ENCODE data around the gene C22orf39.

C22orf39 gene

GRCh38 chr22:19429950-19430889 lies 17.3 kb downstream of the C22orf39 start:
- no peak for DNase-seq

DNA sequence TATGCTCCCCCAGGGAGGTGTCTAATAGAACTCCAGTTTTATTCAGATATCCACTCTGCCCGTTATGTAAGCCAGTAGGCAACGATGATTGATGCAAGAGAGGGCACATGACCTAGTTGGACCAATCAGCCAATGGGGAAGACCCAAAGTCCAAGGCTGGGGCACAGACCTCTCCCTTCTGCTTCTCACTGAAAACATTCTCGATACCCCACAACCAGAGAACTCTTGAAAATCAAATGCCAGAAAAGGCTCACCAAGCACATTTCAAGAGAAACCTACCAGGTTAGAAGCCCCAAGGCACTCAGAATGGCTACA lies 23.4 kb downstream of the C22orf39 start:
- no peak for DNase-seq

DNA sequence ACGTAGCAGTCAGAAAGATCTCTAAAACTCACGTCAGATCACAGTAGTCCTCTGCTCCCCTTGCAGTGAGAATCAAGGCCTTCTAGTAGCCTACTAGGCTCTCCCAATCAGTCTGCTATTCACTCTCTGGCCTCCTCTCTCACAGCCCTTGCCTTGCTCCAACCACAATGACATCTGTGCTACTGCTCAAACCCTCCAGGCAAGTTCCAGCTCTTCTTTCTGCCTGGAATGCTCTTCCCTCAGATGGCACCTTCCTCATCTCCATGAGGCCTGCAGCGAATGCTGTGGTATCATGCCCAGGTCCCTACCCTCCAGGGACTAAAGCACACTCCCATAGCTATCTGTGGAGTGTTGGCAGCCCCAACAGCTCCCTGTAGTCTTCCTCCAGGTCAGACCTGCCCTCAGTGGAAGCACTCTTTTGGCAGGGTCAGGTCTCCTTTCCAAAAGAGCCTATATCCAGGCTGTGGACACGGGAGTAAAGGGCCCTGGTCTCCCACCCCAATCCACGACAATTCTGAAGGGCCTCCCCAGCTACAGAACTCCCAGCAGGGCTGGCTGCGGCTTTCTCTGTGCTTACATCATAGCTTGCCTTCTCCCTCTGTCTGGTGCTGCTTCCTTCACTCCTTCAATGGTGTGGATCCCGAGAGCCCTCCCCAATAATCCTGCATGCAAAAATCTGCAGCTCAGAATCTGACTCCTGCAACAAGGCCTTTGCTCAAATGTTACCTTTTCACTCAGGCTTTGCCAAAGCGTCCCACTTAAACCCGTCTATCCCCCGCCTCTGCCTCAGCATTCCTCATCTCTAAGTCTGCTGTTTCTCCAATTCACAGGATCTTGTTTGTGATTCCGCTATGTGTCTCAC lies 24.8 kb downstream of the C22orf39 start:
- no peak for DNase-seq

DNA sequence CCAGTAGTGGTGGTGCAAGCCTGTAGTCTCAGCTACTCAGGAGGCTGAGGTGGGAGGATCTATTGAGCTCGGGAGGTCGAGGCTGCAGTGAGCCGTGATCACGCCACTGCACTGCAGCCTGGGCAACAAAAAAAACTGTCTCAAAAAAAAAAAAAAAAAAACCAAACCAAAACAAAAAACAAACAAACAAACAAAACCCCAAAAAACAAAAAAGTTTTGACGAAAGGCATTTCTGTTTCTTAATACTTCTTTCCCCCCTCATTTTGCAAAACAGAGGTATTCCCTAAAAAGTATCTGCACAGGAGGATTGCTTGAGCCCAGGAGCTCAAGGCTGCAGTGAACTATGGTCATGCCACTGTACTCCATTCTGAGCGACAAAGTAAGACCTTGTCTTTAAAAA lies 27.2 kb downstream of the C22orf39 start:
- DNase-seq = no peak

- no peak for DNase-seq
These were observed 27.9 kb downstream of the C22orf39 start for GRCh38 chr22:19419464-19420178.

GRCh38 chr22:19419086-19419463 lies 28.4 kb downstream of the C22orf39 start:
- no peak for DNase-seq

GRCh38 chr22:19412923-19413322 lies 34.6 kb downstream of the C22orf39 start:
- no peak for DNase-seq

- no peak for DNase-seq
These were observed 35.0 kb downstream of the C22orf39 start for GRCh38 chr22:19412478-19412877.

- no peak for DNase-seq
These were observed 35.8 kb downstream of the C22orf39 start for GRCh38 chr22:19411690-19412045.

- DNase-seq = no peak
These were observed 36.4 kb downstream of the C22orf39 start for GRCh38 chr22:19410941-19411689.

DNA sequence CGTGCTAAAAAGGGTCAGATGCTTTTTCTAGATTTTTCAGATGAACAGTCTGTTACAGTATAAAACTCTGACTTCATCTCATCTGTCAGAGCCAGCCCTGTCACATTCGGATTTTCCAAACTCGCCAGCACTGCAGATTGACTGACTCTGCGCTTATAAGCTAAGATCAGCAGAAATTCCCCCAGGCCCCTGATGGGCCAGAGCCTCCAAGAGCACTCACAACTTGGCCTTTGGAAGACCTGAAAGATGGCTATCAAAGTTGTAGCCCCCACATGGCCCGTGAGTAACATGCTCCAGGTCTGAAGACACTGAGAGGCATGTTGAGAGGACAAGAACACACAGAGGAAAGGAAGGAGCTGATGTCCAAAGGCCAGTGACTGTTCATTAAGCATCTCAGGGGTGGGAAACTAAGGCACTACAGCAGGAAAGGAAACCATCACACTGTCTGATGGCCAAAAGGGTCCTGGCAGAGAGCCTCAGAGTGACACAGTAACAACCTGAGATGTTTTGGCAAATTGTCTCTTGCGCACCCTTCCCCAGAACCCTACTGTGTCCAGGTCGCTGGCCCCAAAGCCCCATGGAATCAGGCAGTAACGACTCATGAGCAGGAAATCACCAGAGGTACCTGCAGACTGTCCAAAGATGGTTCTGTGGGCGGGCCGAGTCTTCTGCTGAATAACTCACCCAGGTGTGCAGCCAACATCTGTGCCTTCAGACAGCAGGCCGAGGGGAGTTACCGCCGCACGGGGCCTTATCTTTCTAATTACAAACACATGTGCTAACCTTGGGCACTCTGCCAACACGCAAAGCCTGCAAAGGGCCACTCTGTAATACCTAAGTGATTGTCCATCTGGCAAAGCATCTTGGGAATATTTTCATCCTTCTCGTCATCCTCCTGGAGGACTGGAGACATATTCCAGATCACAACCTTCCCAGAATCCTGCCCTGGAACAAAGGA lies 39.6 kb downstream of the C22orf39 start:
- no peak for DNase-seq

GRCh38 chr22:19406846-19407245 lies 40.7 kb downstream of the C22orf39 start:
- no peak for DNase-seq

DNA sequence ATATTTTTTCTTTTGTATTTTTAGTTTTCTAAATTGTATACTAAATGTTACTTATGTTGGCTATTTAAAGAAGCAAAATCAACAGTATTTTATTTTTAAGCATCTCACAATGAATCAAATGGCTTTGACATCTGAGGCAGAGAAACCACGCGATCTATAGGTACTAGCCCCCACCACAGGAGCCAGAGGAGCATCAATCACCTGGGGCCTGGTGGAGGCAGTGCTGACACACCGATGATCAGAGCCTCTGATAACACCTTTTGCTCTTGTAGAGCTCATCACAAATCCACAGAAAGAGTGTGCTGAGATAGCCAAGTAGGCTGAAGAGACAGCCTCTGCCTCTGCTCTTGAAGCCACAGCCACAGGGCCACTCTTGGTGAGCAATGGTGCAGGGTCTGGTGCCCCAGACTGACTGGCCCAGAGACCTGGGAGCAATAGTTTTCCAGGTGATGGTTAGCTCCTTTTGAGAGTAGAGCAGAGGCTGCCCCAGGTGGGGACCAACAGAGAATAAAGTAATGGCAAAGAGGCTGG lies 41.2 kb downstream of the C22orf39 start:
- DNase-seq = no peak

DNA sequence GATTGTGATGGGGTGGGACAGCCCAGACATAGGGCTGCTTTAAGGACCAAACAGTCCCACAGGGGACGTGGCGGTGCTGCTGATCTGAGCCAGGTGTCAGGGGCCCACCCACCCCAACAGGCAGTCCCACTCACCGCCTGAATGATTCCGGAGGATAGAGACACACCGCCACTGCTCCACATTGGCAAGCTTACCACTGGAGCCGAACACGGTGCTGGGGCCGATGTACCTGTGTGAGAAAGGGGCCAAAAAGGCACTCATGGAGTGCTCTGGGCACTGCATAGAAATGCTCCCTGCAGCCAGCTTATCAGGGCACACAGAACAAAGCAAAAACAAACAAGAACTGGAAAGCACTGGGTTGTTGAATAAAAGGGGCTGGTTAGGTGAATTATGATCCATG lies 41.9 kb downstream of the C22orf39 start:
- no peak for DNase-seq

GRCh38 chr22:19405133-19405532 lies 42.4 kb downstream of the C22orf39 start:
- DNase-seq = no peak

GRCh38 chr22:19404676-19405075 lies 42.8 kb downstream of the C22orf39 start:
- no peak for DNase-seq

DNA sequence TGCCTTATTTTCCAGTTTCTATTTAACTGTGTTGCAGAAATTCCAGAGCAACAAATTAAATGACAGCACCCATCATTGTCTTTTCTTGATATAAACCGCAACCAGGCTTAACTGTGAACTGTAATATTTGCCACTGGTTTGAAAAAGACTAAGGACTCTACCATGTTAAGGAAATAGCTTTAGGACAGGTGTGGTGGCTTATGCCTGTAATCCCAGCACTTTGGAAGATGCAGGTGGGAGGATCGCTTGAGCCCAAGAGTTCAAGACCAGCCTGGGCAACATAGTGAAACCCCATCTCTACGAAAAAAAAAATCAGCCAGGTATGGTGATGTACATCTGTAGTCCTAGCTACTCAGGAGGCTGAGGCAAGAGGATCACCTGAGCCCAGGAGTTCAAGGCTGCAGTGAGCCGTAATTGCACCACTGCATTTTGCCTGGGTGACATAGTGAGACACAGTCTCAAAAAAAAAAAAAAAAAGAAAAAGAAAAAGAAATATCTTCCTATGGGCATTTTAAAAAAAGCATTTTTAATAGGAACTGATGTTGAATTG lies 44.8 kb downstream of the C22orf39 start:
- no peak for DNase-seq

GRCh38 chr22:19401483-19401882 lies 46.0 kb downstream of the C22orf39 start:
- no peak for DNase-seq

- no peak for DNase-seq
These were observed 46.6 kb downstream of the C22orf39 start for GRCh38 chr22:19400881-19401280.

- no peak for DNase-seq
These were observed 48.9 kb downstream of the C22orf39 start for GRCh38 chr22:19398652-19399051.

DNA sequence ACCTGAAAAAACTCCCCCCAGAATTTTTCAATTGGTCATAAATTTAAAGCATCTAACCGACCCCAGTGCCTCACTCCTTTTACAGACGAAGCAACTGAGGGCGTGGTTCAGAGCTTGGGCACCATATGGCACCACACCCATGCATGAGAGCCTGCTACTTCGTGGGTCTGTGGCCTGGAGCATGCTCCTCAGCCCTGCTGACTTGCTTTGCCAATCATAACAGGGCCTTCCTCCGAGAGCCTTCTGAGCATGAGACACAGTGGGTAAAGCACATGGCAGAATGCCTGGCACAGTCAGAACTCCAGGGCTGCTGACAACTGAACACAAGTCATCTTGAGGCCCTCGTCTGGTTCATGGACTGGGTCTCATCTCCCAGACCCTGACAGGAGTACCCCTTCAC lies 49.3 kb downstream of the C22orf39 start:
- no peak for DNase-seq
